SKM-1 (cell line): Measurements from ENCODE around the gene CACNG4.

Experiments used
- DNase-seq: peaks from one replicate; lab custom pipeline; 2025; ENCODE audit not compliant: unreplicated experiment; lab: John Stamatoyannopoulos, UW

Gene CACNG4

GRCh38 chr17:67041531-67041930 lies 77.0 kb downstream of the CACNG4 start:
- DNase-seq, result no peak

DNA sequence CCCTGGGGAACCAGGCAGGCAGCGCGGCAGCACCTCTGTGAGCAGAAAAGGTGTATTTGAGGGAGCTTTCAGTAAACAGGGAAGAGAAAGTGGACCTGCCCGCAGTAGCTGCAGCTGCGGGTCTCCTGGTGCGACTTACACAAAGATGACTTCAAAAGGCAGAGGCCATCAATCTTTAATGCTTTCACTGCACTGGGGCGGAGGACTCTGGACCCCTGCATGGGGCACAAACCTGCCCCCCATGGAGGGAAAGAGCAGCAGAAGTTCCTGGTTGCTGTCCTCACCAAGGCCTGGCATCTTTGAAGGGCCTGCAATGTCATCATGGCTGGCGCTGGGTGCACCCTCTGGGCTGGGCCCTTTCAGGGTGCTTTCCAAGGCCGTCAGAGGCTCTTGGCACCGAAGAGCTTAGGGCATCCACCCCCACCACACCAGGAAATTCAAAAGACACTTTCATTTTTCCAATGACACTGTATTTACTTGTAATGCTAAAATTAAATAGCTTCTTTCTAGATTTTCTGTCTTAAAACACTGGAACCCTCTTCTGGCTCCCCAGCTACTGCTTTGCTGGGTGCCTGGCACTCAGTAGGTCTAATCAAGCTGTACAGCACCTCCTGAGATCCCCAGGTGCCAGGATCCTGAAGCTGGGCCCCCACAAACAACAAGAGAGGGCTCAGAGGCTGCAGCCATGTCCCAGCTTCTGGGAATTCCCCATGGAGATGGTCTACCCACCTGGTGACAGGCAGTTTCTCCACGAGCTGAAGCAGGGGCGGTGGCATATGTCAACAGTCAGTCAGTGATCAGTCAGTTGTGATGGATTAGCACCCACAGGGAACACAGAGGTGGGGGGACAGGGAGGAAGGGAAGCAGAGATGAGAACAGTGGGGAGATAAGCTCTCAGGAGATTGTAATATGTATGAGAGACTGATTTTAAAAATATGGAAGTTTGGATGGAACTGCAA lies 77.7 kb downstream of the CACNG4 start:
- no peak for DNase-seq

DNA sequence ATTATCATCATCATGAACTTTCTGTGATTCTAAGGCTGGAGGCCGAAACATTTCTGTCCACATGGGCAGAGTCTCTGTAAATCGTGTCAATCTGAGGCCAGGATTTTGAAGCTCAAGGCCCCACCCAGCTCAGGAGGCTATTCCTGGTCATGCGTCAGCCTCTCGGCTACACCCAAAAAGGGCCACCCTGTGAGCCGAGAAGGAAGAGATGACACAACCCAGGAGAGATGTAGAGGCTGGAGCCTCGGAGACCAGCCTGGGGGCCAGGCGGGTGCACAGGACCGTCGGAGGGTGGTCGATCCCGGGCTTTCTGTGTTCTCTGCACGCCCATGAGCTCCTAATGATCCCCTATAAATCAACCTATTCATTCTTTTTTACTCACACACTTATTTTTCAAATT lies 78.8 kb downstream of the CACNG4 start:
- no peak for DNase-seq

DNA sequence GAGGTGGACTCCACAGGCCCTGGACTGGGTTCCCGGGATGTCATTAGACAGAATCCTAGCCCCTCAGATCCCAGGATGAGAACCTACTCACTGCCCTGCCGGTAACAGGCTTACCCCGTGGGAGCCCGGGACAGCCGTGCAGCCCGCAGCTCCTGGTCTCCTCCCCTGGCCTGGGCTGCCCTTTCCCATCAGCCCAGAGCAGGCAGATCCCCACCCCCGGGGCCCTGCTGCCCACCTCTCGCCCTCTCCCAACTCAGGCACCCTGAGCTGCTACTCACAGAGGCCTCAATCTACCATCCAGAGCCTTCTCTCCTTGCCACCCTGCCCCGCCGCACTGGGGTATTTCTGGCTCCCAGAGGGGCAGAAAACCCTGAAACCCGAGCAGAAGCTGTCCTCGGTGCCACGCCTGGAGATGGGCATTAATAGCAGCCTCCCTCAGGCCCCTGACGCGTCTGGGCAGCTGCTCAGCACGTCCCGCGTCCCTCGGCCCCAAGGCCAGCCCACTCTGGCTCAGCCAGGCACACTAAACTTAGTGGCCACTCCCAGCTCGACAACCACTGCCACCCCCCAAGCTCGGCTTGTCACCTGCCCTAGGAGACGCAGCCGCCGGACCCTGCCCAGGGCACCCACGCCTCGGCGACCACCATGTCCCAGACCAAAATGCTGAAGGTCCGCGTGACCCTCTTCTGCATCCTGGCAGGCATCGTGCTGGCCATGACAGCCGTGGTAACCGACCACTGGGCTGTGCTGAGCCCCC lies 79.7 kb downstream of the CACNG4 start, which contains the start of gene CACNG1:
Gene CACNG1 (plus strand): TSS at position 539 of the 757 bp plus-strand sequence. CDS start 107 bp downstream, at position 646.
- DNase-seq, result no peak

DNA sequence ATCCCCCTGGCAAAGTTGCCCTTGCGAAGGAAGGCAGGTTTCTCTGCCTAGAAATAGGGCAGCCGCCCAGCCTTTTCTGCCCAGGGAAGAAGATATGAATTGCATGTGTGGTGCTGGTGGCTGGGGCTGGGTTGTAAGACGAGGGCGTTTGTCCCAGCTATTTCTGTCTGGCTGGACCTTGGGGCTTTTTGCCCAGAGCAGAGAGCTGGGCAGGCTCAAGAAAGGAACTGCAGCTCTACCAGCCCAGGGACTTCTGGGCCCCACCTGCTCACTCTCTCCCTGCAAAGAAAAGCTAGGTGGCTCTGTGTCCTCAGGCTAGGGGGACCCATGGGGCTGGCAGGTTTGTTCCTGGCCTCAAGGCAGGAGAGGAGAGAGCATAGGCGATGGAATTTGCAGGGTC lies 80.4 kb downstream of the CACNG4 start:
- DNase-seq, result no peak

- DNase-seq, result no peak
These were observed 81.9 kb downstream of the CACNG4 start for GRCh38 chr17:67046398-67046797.

GRCh38 chr17:67047382-67047781 lies 82.9 kb downstream of the CACNG4 start:
- no peak for DNase-seq

GRCh38 chr17:67049025-67049739 lies 84.7 kb downstream of the CACNG4 start:
- no peak for DNase-seq

DNA sequence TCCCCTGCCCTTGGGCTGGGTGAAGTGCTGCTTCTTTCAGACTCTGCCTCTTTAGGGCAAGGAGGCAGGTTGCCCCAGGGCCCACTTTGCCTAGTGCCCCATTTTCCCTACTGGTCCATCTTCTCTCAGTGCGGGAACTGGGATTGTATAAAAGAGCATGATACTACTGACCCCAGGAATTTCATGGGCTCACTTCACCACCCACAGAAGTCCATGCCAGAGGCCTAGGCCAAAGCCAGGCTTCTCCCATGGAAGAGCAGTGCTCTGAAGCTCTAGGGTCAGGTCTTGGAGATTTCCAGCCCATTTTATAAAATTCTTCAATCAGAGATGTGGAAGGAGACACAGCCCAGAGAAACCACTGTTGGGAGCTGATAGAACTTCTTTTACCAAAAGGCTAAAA lies 85.6 kb downstream of the CACNG4 start:
- no peak for DNase-seq

DNA sequence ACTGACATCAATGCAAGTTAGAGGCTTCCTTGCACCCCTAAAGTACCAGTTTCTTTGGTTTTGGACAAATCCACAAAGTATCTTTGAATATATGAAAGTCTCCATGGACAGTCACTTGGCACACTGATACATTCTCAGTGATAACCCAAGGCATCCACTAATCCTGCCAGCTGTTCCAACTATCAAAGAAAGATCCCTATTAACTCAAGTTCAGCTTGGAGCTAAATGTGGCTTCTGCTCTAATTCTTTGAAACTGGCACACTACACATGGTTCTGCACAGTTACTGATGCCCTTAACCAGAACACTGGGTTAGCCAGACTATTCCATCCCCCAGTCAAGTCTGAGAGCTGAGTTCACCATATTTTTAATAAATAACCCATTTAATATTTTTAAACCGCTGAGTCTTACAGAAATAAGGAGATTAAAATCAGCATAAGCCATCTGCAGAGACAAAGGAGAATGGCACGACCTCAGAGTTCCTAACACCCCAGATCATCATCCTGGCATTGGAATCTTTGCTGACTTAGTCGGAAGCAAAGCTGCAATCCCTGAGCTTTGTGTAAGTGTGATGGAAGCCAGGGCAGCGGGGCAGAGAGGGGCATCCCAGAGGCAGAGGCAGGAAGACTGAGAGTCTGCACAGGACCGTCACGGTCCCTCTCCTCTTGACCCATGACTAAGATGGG lies 86.1 kb downstream of the CACNG4 start:
- no peak for DNase-seq

DNA sequence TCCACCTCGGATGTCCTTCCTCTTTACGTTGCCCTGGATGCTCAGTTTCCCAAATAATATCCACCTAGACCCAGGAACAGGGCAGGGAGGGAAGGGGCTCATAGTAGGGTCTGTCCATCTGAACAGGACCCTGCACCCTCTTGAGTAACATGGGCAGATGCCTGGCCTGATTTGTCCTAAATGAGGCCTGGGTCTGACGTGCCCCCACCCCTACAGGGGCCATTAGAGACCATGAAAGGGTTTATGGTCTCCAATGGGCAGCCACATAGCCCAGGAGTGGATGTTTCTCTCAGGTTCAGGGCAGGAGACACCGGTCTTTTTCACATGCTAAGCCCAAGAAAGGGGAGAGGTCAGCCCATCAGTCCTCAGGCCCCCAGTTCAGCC lies 86.6 kb downstream of the CACNG4 start:
- DNase-seq, result no peak

- DNase-seq, result no peak
These were observed 87.3 kb downstream of the CACNG4 start for GRCh38 chr17:67051837-67052236.

DNA sequence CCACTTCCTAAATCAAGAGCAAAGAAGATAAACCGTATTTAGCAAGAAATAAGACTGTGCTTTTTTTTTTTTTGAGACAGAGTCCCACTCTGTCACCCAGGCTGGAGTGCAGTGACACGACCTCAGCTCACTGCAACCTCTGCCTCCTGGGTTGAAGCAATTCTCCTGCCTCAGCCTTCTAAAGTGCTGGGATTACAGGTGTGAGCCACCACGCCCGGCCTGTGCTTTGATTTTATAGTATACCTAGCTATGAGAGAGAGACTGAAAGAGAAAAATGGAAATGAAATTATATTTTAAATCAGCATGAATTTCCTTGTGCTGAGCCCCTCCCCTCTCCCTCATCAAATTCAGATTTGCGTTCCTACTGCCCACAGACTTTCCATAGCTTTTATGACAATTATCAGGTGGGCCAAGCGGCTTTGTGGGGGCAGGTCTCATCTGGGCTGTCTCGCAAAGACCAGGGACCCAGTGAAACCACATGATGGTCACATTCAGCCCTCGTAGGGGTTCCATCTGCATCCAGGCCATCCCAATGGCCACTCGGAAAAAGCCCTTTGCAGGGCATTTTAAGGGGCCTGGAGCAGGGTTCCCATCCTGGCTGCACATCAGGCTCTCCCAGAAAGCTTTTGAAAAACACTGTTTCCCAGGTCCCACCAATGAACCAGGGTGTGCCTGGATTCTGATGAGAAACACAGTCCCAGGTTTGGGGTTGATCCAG lies 88.4 kb downstream of the CACNG4 start:
- no peak for DNase-seq

GRCh38 chr17:67053438-67054000 lies 89.0 kb downstream of the CACNG4 start:
- no peak for DNase-seq

- no peak for DNase-seq
These were observed 89.6 kb downstream of the CACNG4 start for GRCh38 chr17:67054011-67054591.

GRCh38 chr17:67054608-67055007 lies 90.1 kb downstream of the CACNG4 start:
- DNase-seq, result no peak

- no peak for DNase-seq
These were observed 90.5 kb downstream of the CACNG4 start for GRCh38 chr17:67055041-67055443.

- DNase-seq, result no peak
These were observed 91.6 kb downstream of the CACNG4 start for GRCh38 chr17:67055811-67056745.
